Peyer's patch (tissue), 4 donors: ENCODE data around the gene GIMAP6. TPM values are rescaled to one million over a fixed set of nuclear protein-coding genes. Genes with fewer than 3 reads are reported as not detected.
"Not testable (repeated sequence)": the region's sequence is repeated elsewhere in the genome, so short reads cannot be mapped to it uniquely, and the experiment has no call there.

Experiments
- DNase-seq, 3 donors: peaks; one replicate each; pipeline ENCODE4 v3.0.0-alpha.2; 2017 to 2019
- H3K27ac ChIP-seq, 4 donors: fragments of 200-600 bp; sonication (generic); one replicate each; pipeline ENCODE4 v1.5.1; 2016 to 2019
- H3K27me3 ChIP-seq, 2 donors: fragments of 200-600 bp; sonication (generic); one replicate each; pipeline ENCODE4 v1.5.1; 2019
- H3K36me3 ChIP-seq, 3 donors: fragments of 200-600 bp; sonication (generic); one replicate each; pipeline ENCODE4 v1.5.1; 2016 to 2019
- H3K4me1 ChIP-seq, 4 donors: fragments of 200-600 bp; sonication (generic); one replicate each; pipeline ENCODE4 v1.5.1; 2016 to 2019
- H3K4me3 ChIP-seq, 4 donors: fragments of 200-600 bp; sonication (generic); 1 replicate in 3 of 4; 2 replicates in 1 of 4; pipeline ENCODE4 v1.5.1; 2016 to 2019; ENCODE audit warnings: mild to moderate bottlenecking in 1 of 4
- H3K9me3 ChIP-seq, 4 donors: fragments of 200-600 bp; sonication (generic); one replicate each; pipeline ENCODE4 v1.5.1; 2016 to 2019; ENCODE audit warnings: mild to moderate bottlenecking in 1 of 4
- POLR2A ChIP-seq, 2 donors: fragments of 450-650 bp; IDR thresholded peaks; one replicate each; pipeline ENCODE4 v1.5.1; 2017; ENCODE audit warnings: antibody characterized with exemption in 2 of 2, mild to moderate bottlenecking in 2 of 2, moderate library complexity in 2 of 2
- total RNA-seq, 4 donors: library from RNA; depleted of rRNA; stranded (reverse); fragments of >200 nt; gene quantifications; one replicate each; pipeline ENCODE4 v1.1.0, GENCODE V29; 2016
- TF ChIP-seq, protein P1 (sequence below), 6 experiments: fragments of 450-650 bp in 4 of 6; fragments of 200-600 bp in 2 of 6; sonication (generic) in 1 of 6; IDR thresholded peaks; one replicate each; pipeline ENCODE4 v1.5.1; 2017 to 2019; ENCODE audit warnings: antibody characterized with exemption in 6 of 6, mild to moderate bottlenecking in 3 of 6, moderate library complexity in 1 of 6

Gene GIMAP6
- total RNA-seq: 10 to 100 TPM in 2 of 4 donors, 1 to 10 TPM in 2; 7.0 to 35.5 (median 10.6) TPM

GRCh38 chr7:150631866-150632864 is at the start of gene GIMAP6:
Gene GIMAP6, minus strand, starts transcription at chr7:150632385. Its CDS starts 2,243 bp downstream, at chr7:150630142.
- TF ChIP-seq, protein P1, sequence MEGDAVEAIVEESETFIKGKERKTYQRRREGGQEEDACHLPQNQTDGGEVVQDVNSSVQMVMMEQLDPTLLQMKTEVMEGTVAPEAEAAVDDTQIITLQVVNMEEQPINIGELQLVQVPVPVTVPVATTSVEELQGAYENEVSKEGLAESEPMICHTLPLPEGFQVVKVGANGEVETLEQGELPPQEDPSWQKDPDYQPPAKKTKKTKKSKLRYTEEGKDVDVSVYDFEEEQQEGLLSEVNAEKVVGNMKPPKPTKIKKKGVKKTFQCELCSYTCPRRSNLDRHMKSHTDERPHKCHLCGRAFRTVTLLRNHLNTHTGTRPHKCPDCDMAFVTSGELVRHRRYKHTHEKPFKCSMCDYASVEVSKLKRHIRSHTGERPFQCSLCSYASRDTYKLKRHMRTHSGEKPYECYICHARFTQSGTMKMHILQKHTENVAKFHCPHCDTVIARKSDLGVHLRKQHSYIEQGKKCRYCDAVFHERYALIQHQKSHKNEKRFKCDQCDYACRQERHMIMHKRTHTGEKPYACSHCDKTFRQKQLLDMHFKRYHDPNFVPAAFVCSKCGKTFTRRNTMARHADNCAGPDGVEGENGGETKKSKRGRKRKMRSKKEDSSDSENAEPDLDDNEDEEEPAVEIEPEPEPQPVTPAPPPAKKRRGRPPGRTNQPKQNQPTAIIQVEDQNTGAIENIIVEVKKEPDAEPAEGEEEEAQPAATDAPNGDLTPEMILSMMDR (IDR thresholded peaks at IDR 0.05): no peak
- no peak for TF ChIP-seq POLR2A (IDR thresholded peaks at IDR 0.05)
- Histone ChIP-seq H3K27me3 (no peaks in the 10 kb centered on the region), H3K9me3 (no peaks in the 10 kb centered on the region), H3K4me3 (peak within 1 kb of the TSS; percentile 26 to 55 (median 41)), H3K4me1 (peaks cover 0 to 9% (median 3%) of the 10 kb centered on the region in 4 donors), H3K27ac (peak within 1 kb of the TSS; percentile 62 to 76 (median 65)), H3K36me3 (peaks cover 0 to 15% (median 0%) of the 10 kb centered on the region in 3 donors)
- peak in 2 of 3 donors; percentile 48 to 73 for DNase-seq

DNA sequence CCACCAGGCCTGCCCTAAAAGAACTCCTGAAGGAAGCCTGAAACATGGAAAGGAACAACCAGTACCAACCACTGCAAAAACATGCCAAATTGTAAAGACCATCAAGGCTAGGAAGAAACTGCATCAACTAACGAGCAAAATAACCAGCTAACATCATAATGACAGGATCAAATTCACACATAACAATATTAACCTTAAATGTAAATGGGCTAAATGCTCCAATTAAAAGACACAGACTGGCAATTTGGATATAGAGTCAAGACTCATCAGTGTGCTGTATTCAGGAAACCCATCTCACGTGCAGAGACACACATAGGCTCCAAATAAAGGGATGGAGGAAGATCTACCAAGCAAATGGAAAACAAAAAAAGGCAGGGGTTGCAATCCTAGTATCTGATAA is 48.2 kb upstream of the GIMAP6 start:
- not testable (repeated sequence) for H3K4me1 ChIP-seq, H3K27ac ChIP-seq, H3K4me3 ChIP-seq, H3K9me3 ChIP-seq, H3K27me3 ChIP-seq, DNase-seq, H3K36me3 ChIP-seq

GRCh38 chr7:150678601-150679000 is 46.4 kb upstream of the GIMAP6 start:
- not testable (repeated sequence) for H3K9me3 ChIP-seq, H3K4me1 ChIP-seq, H3K36me3 ChIP-seq, H3K27me3 ChIP-seq, H3K4me3 ChIP-seq
- DNase-seq: peak in 1 of 3 donors; percentile 47
- H3K27ac ChIP-seq: peak overlapping the region; percentile 32 to 71 (median 39)

GRCh38 chr7:150676854-150677253 is 44.7 kb upstream of the GIMAP6 start:
- H3K36me3 ChIP-seq, H3K4me3 ChIP-seq, H3K9me3 ChIP-seq, H3K27me3 ChIP-seq, H3K4me1 ChIP-seq: not testable (repeated sequence)
- DNase-seq: peak in 1 of 3 donors; percentile 50
- peak overlapping the region in 3 of 4 donors; percentile 7 to 62 (median 48) for H3K27ac ChIP-seq

DNA sequence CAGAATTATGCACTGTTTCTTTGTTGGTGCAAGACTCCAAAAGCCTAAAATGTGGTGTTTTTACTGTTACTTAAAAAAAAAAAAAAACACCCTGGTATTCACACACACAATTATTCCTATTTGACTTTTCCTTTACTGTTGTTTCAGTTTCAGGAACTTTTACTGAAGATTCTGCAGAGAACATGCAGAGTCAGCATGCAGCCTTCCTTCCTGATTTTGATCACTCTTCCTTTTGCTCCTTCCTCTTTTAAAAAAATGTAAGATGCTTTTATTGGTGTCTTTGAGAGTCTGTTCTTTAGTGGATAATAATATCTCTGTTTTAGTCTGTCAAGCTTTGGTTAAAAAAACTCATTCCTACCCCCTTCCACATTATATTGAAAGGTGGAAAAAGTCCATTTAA is 44.1 kb upstream of the GIMAP6 start:
- peak overlapping the region in 3 of 4 donors; percentile 10 to 62 (median 48) for H3K27ac ChIP-seq
- H3K27me3 ChIP-seq, H3K4me1 ChIP-seq, DNase-seq, H3K4me3 ChIP-seq, H3K9me3 ChIP-seq, H3K36me3 ChIP-seq: not testable (repeated sequence)

- no peak for DNase-seq
- Histone ChIP-seq H3K27ac (peak overlapping the region in 3 of 4 donors; percentile 48 to 73 (median 62)), H3K9me3 (no peaks in the 10 kb centered on the region), H3K4me1 (no peaks in the 10 kb centered on the region), H3K27me3 (no peaks in the 10 kb centered on the region), H3K36me3 (no peaks in the 10 kb centered on the region), H3K4me3 (no peak overlapping the region)
- no peak for TF ChIP-seq POLR2A (IDR thresholded peaks at IDR 0.05)
- TF ChIP-seq, protein P1 (IDR thresholded peaks at IDR 0.05): no peak
Observed at GRCh38 chr7:150675714-150676113, 43.5 kb upstream of the GIMAP6 start.

DNA sequence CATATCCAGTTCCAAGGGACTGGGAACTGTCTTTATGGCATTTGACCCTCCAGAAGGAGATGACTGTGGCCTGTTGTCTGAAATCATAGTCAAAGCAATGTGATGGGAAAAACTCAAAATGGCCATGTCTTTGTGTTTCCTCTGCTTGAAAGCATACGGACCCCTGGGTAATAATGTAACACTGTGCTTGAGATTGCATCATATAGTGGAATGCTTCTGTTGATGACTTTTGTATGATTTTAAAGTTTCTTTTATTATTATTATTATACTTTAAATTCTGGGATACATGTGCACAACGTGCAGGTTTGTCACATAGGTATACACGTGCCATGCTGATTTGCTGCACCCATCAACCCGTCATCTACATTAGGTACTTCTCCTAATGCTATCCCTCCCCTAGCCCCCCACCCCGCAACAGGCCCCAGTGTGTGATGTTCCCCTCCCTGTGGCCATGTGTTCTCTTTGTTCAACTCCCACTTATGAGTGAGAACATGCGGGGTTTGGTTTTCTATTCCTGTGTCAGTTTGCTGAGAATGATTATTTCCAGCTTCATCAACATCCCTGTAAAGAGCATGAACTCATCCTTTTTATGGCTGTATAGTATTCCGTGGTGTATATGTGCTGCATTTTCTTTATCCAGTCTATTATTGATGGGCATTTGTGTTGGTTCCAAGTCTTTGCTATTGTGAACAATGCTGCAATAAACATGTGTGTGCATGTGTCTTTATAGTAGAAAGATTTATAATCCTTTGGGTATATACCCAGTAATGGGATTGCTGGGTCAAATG is 39.8 kb upstream of the GIMAP6 start:
- H3K27me3 ChIP-seq, H3K27ac ChIP-seq, H3K36me3 ChIP-seq, H3K4me1 ChIP-seq, H3K9me3 ChIP-seq, H3K4me3 ChIP-seq, DNase-seq: not testable (repeated sequence)

- H3K4me1 ChIP-seq: peaks cover 0 to 8% (median 7%) of the 10 kb centered on the region in 4 donors
- peak overlapping the region; percentile 28 to 69 (median 38) for H3K27ac ChIP-seq
- no peaks in the 10 kb centered on the region for H3K9me3 ChIP-seq
- H3K4me3 ChIP-seq: no peak overlapping the region
- no peaks in the 10 kb centered on the region for H3K27me3 ChIP-seq
- no peak for DNase-seq
- H3K36me3 ChIP-seq: no peaks in the 10 kb centered on the region
- TF ChIP-seq, protein P1 (IDR thresholded peaks at IDR 0.05): no peak
- TF ChIP-seq POLR2A (IDR thresholded peaks at IDR 0.05): no peak
Observed at GRCh38 chr7:150668977-150669376, 36.8 kb upstream of the GIMAP6 start.
